ENCODE data around the gene UFD1. TPM values are rescaled to one million over a fixed set of nuclear protein-coding genes. Genes with fewer than 3 reads are reported as not detected.
A peak's percentile ranks its signal among the peaks of the same experiment; 100 is the strongest.

The UFD1 gene
- total and polyA plus RNA-seq, 7 experiments from 2014 or later: 46.8 to 87.8 (median 71.8) TPM

- ATAC-seq (no peak), DNase-seq (no peak)
- Mint-ChIP-seq H3K4me3 (no peak overlapping the region), H3K27me3 (no peaks in the 10 kb centered on the region), H3K4me1 (peaks cover 4 to 17% (median 10%) of the 10 kb centered on the region in 7 donors), H3K36me3 (peaks cover 0 to 4% (median 0%) of the 10 kb centered on the region in 5 donors), H3K9me3 (no peaks in the 10 kb centered on the region), H3K27ac (peak overlapping the region in 1 of 9 donors; percentile 31)
- Histone ChIP-seq H3K27me3 (ENCODE audit: control insufficient read depth in 2 of 2, insufficient read depth in 2 of 2, low read length in 2 of 2) (no peaks in the 10 kb centered on the region), H3K4me3 (ENCODE audit: low read length) (no peak overlapping the region), H3K27ac (ENCODE audit: low read depth, low read length) (no peak overlapping the region), H3K36me3 (ENCODE audit: control insufficient read depth in 2 of 3, insufficient read depth in 3 of 3, low read length in 3 of 3) (no peaks in the 10 kb centered on the region), H3K4me1 (ENCODE audit: control insufficient read depth in 2 of 2, insufficient read depth in 2 of 2, low read length in 2 of 2) (peaks cover 0 to 9% of the 10 kb centered on the region in 2 donors), H3K9me3 (ENCODE audit: control insufficient read depth in 2 of 3, low read length in 3 of 3) (no peaks in the 10 kb centered on the region)
- intact Hi-C loops (cut with micrococcal nuclease): loop anchor here in 1 of 2 donors (5.0 kb wide), 1 partner anchor 219 kb away; no protein-coding TSS in a partner anchor
- ChIA-PET CTCF (interaction anchor here (0.7 to 1.2 kb wide), 2 partner anchors 89 to 131 kb away, joined by 3 to 8 read pairs; no protein-coding TSS in a partner anchor), POLR2A (interaction anchor here (1.4 kb wide), 1 partner anchor 19 kb away, joined by 3 read pairs; the partner anchor contains the start of gene CDC45)
These were observed 19.3 kb upstream of the UFD1 start for GRCh38 chr22:19498154-19498865.

- H3K27me3 Mint-ChIP-seq: no peaks in the 10 kb centered on the region
- no peak overlapping the region for H3K4me3 ChIP-seq (ENCODE audit: low read length)
- intact Hi-C loops (cut with micrococcal nuclease): loop anchor here in 1 of 2 donors (5.0 kb wide), 1 partner anchor 220 kb away; no protein-coding TSS in a partner anchor
- H3K27ac Mint-ChIP-seq: peak overlapping the region in 4 of 9 donors; percentile 17 to 65 (median 44)
- peaks cover 0 to 9% of the 10 kb centered on the region in 2 donors for H3K4me1 ChIP-seq (ENCODE audit: control insufficient read depth in 2 of 2, insufficient read depth in 2 of 2, low read length in 2 of 2)
- POLR2A ChIA-PET: interaction anchor here (1.4 kb wide), 1 partner anchor 18 kb away, joined by 3 read pairs; the partner anchor contains the start of gene CDC45
- no peak overlapping the region for H3K4me3 Mint-ChIP-seq
- H3K27ac ChIP-seq (ENCODE audit: low read depth, low read length): no peak overlapping the region
- no peaks in the 10 kb centered on the region for H3K9me3 ChIP-seq (ENCODE audit: control insufficient read depth in 2 of 3, low read length in 3 of 3)
- H3K9me3 Mint-ChIP-seq: no peaks in the 10 kb centered on the region
- no peaks in the 10 kb centered on the region for H3K27me3 ChIP-seq (ENCODE audit: control insufficient read depth in 2 of 2, insufficient read depth in 2 of 2, low read length in 2 of 2)
- ATAC-seq: no peak
- H3K36me3 Mint-ChIP-seq: peaks cover 0 to 4% (median 0%) of the 10 kb centered on the region in 5 donors
- DNase-seq: no peak
- peaks cover 4 to 17% (median 12%) of the 10 kb centered on the region in 7 donors for H3K4me1 Mint-ChIP-seq
- CTCF ChIA-PET: interaction anchor here (1.2 kb wide), 1 partner anchor 132 kb away, joined by 8 read pairs; no protein-coding TSS in a partner anchor
- H3K36me3 ChIP-seq (ENCODE audit: control insufficient read depth in 2 of 3, insufficient read depth in 3 of 3, low read length in 3 of 3): no peaks in the 10 kb centered on the region
These were observed 18.3 kb upstream of the UFD1 start for GRCh38 chr22:19497245-19497644.

GRCh38 chr22:19496324-19496630 lies 17.3 kb upstream of the UFD1 start:
- POLR2A ChIA-PET: interaction anchor here (0.9 to 1.4 kb wide), 2 partner anchors 10 to 134 kb away, joined by 3 to 8 read pairs; no protein-coding TSS in a partner anchor

GRCh38 chr22:19495562-19496323 lies 16.8 kb upstream of the UFD1 start:
- DNase-seq (peak in 7 of 9 donors; percentile 35 to 67 (median 57)), ATAC-seq (peak; percentile 63)
- peaks cover 0 to 9% of the 10 kb centered on the region in 2 donors for H3K4me1 ChIP-seq (ENCODE audit: control insufficient read depth in 2 of 2, insufficient read depth in 2 of 2, low read length in 2 of 2)
- peaks cover 0 to 6% (median 0%) of the 10 kb centered on the region in 5 donors for H3K36me3 Mint-ChIP-seq
- no peaks in the 10 kb centered on the region for H3K27me3 ChIP-seq (ENCODE audit: control insufficient read depth in 2 of 2, insufficient read depth in 2 of 2, low read length in 2 of 2)
- intact Hi-C loops (cut with micrococcal nuclease): loop anchor here (1.0 to 5.0 kb wide), 3 partner anchors 102 to 222 kb away; no protein-coding TSS in a partner anchor
- H3K36me3 ChIP-seq (ENCODE audit: control insufficient read depth in 2 of 3, insufficient read depth in 3 of 3, low read length in 3 of 3): no peaks in the 10 kb centered on the region
- POLR2A ChIA-PET: interaction anchor here (0.9 to 1.4 kb wide), 2 partner anchors 10 to 134 kb away, joined by 3 to 8 read pairs; no protein-coding TSS in a partner anchor
- no peak overlapping the region for H3K4me3 ChIP-seq (ENCODE audit: low read length)
- peaks cover 4 to 17% (median 12%) of the 10 kb centered on the region in 7 donors for H3K4me1 Mint-ChIP-seq
- H3K27me3 Mint-ChIP-seq: no peaks in the 10 kb centered on the region
- CTCF ChIA-PET: interaction anchor here (0.7 to 1.6 kb wide), 6 partner anchors 10 to 138 kb away, joined by 3 to 26 read pairs (median 5); no protein-coding TSS in a partner anchor
- H3K27ac Mint-ChIP-seq: peak overlapping the region; percentile 49 to 88 (median 73)
- no peaks in the 10 kb centered on the region for H3K9me3 Mint-ChIP-seq
- H3K9me3 ChIP-seq (ENCODE audit: control insufficient read depth in 2 of 3, low read length in 3 of 3): no peaks in the 10 kb centered on the region
- no peak overlapping the region for H3K27ac ChIP-seq (ENCODE audit: low read depth, low read length)
- H3K4me3 Mint-ChIP-seq: no peak overlapping the region

More at GRCh38 chr22:19496324-19496630, 17.3 kb upstream of the UFD1 start:
- ATAC-seq: no peak
- no peak for DNase-seq
- H3K9me3 ChIP-seq (ENCODE audit: control insufficient read depth in 2 of 3, low read length in 3 of 3): no peaks in the 10 kb centered on the region
- CTCF ChIA-PET: interaction anchor here (0.7 to 1.6 kb wide), 5 partner anchors 9 to 136 kb away, joined by 3 to 26 read pairs (median 7); no protein-coding TSS in a partner anchor
- H3K27ac ChIP-seq (ENCODE audit: low read depth, low read length): no peak overlapping the region
- H3K4me1 Mint-ChIP-seq: peaks cover 4 to 17% (median 12%) of the 10 kb centered on the region in 7 donors
- H3K27me3 Mint-ChIP-seq: no peaks in the 10 kb centered on the region
- H3K4me3 ChIP-seq (ENCODE audit: low read length): no peak overlapping the region
- peak overlapping the region; percentile 49 to 88 (median 73) for H3K27ac Mint-ChIP-seq
- H3K36me3 Mint-ChIP-seq: peaks cover 0 to 6% (median 0%) of the 10 kb centered on the region in 5 donors
- H3K4me3 Mint-ChIP-seq: no peak overlapping the region
- intact Hi-C loops (cut with micrococcal nuclease): loop anchor here (1.0 to 5.0 kb wide), 3 partner anchors 101 to 221 kb away; no protein-coding TSS in a partner anchor
- H3K36me3 ChIP-seq (ENCODE audit: control insufficient read depth in 2 of 3, insufficient read depth in 3 of 3, low read length in 3 of 3): no peaks in the 10 kb centered on the region
- no peaks in the 10 kb centered on the region for H3K9me3 Mint-ChIP-seq
- peaks cover 0 to 9% of the 10 kb centered on the region in 2 donors for H3K4me1 ChIP-seq (ENCODE audit: control insufficient read depth in 2 of 2, insufficient read depth in 2 of 2, low read length in 2 of 2)
- H3K27me3 ChIP-seq (ENCODE audit: control insufficient read depth in 2 of 2, insufficient read depth in 2 of 2, low read length in 2 of 2): no peaks in the 10 kb centered on the region

GRCh38 chr22:19494676-19495173 lies 15.7 kb upstream of the UFD1 start:
- Histone ChIP-seq H3K27me3 (ENCODE audit: control insufficient read depth in 2 of 2, insufficient read depth in 2 of 2, low read length in 2 of 2) (no peaks in the 10 kb centered on the region), H3K27ac (ENCODE audit: low read depth, low read length) (no peak overlapping the region), H3K9me3 (ENCODE audit: control insufficient read depth in 2 of 3, low read length in 3 of 3) (no peaks in the 10 kb centered on the region), H3K36me3 (ENCODE audit: control insufficient read depth in 2 of 3, insufficient read depth in 3 of 3, low read length in 3 of 3) (no peaks in the 10 kb centered on the region), H3K4me1 (ENCODE audit: control insufficient read depth in 2 of 2, insufficient read depth in 2 of 2, low read length in 2 of 2) (peaks cover 0 to 9% of the 10 kb centered on the region in 2 donors), H3K4me3 (ENCODE audit: low read length) (no peak overlapping the region)
- CTCF ChIA-PET: interaction anchor here (1.6 kb wide), 1 partner anchor 135 kb away, joined by 12 read pairs; no protein-coding TSS in a partner anchor
- Mint-ChIP-seq H3K4me1 (peaks cover 4 to 20% (median 12%) of the 10 kb centered on the region in 7 donors), H3K36me3 (peaks cover 0 to 9% (median 0%) of the 10 kb centered on the region in 5 donors), H3K9me3 (no peaks in the 10 kb centered on the region), H3K27ac (peak overlapping the region in 2 of 9 donors; percentile 21 to 36), H3K4me3 (no peak overlapping the region), H3K27me3 (no peaks in the 10 kb centered on the region)
- POLR2A ChIA-PET: interaction anchor here (0.6 to 1.7 kb wide), 3 partner anchors 15 to 135 kb away, joined by 3 to 4 read pairs (median 3); partner anchors contain the start of genes CDC45 and UFD1
- DNase-seq: no peak
- intact Hi-C loops (cut with micrococcal nuclease): loop anchor here in 1 of 2 donors (5.0 kb wide), 1 partner anchor 223 kb away; no protein-coding TSS in a partner anchor
- no peak for ATAC-seq
